Right lobe of liver (tissue), 4 donors: ENCODE results near the gene TMEM222.

Source experiments
- CTCF ChIP-seq, 4 donors: fragments of 200-600 bp in 3 of 4; fragments of 450-650 bp in 1 of 4; IDR thresholded peaks; one replicate each; pipeline versions ENCODE4 v1.5.1 to v1.8.0; 2016 to 2022; ENCODE audit warnings: antibody characterized with exemption in 4 of 4, mild to moderate bottlenecking in 2 of 4
- POLR2A ChIP-seq: fragments of 450-650 bp; IDR thresholded peaks from one replicate; pipeline ENCODE4 v1.6.1; 2017; ENCODE audit warnings: antibody characterized with exemption, mild to moderate bottlenecking
- donor health status: DM: no; HTN: no; CAD: no.
- donor health status: DM: no; HTN: no; CAD: no.
- donor health status: DM: no; HTN: yes; CAD: no.

- TF ChIP-seq CTCF (IDR thresholded peaks at IDR 0.05) (no peak), POLR2A (no peak)
These were observed 42.9 kb downstream of the TMEM222 start for GRCh38 chr1:27364696-27365371.
